GM12878 (cell line): ENCODE results near the gene DUSP22. TPM values are rescaled to one million over a fixed set of nuclear protein-coding genes. Genes with fewer than 3 reads are reported as not detected.

Experiments
- ATAC-seq: fragments of 200-7000 bp; cut with Tn5 transposase; 3 replicates; pipeline ENCODE4 v1.9.1; 2020; ENCODE audit warnings: mild to moderate bottlenecking, moderate library complexity
- BruUV-seq: library from RNA; stranded (reverse); fragments of 400-500 nt; replicated peaks from 2 replicates; lab custom pipeline; 2021; lab: Mats Ljungman, UMichigan
- CTCF ChIA-PET: fragments of 300-600 bp; sonication (Branson Sonifier 250); formaldehyde crosslinking; extraction: SDS; loops from one replicate; lab custom pipeline; 2021; ENCODE audit warnings: inconsistent platforms; lab: Yijun Ruan, JAX
- POLR2A ChIA-PET: fragments of 350-600 bp; formaldehyde crosslinking; extraction: SDS; loops from one replicate; lab custom pipeline; 2021; ENCODE audit warnings: inconsistent platforms; lab: Charles Lee
- RAD21 ChIA-PET: fragments of 300-600 bp; sonication (Branson Sonifier 250); formaldehyde crosslinking; loops from one replicate; lab custom pipeline; 2023; ENCODE audit warnings: antibody characterized with exemption; ENCODE audit not compliant: unreplicated experiment; lab: Charles Lee
- SMC1A ChIA-PET: fragments of 300-600 bp; sonication (Branson Sonifier 250); formaldehyde crosslinking; loops from one replicate; lab custom pipeline; 2023; ENCODE audit not compliant: unreplicated experiment, uncharacterized antibody; lab: Charles Lee
- DNase-seq: peaks from one replicate; pipeline ENCODE4 v3.0.0-alpha.2; 2011; ENCODE audit warnings: low read depth, low spot score
- FAIRE-seq: peaks from 3 replicates; lab custom pipeline; 2011; peaks lifted over from hg19 to GRCh38; lab: Jason Lieb, UNC
- H2AFZ ChIP-seq: 2 replicates; pipeline ENCODE4 v1.6.0; 2011; ENCODE audit warnings: low read depth, low read length, control low read depth; ENCODE audit not compliant: control insufficient read depth
- H3K27ac ChIP-seq: 2 replicates; pipeline ENCODE4 v1.5.1; 2011; ENCODE audit warnings: control low read depth; ENCODE audit not compliant: control insufficient read depth, insufficient read depth
- H3K27me3 ChIP-seq, 2 experiments: replicated peaks in 1 of 2; 2 replicates each; pipeline versions ENCODE4 v1.6.0 to v1.6.1; 2011; ENCODE audit warnings: low read length in 1 of 2; ENCODE audit not compliant: control insufficient read depth in 2 of 2, insufficient read depth in 2 of 2
- H3K36me3 ChIP-seq, 2 experiments: 2 replicates each; pipeline ENCODE4 v1.5.1; 2011; ENCODE audit warnings: low read length in 1 of 2; ENCODE audit not compliant: control insufficient read depth in 2 of 2, insufficient read depth in 2 of 2
- H3K4me1 ChIP-seq: 2 replicates; pipeline ENCODE4 v1.6.1; 2011; ENCODE audit warnings: mild to moderate bottlenecking, low read length, moderate library complexity, mixed read lengths; ENCODE audit not compliant: control insufficient read depth, insufficient read depth
- H3K4me2 ChIP-seq: 2 replicates; pipeline ENCODE4 v1.6.0; 2011; ENCODE audit warnings: control low read depth; ENCODE audit not compliant: control insufficient read depth, insufficient read depth
- H3K4me3 ChIP-seq: fragments of 200-600 bp; sonication (generic); 2 replicates; pipeline ENCODE4 v1.5.1; 2016
- H3K79me2 ChIP-seq: 2 replicates; pipeline ENCODE4 v1.6.0; 2011; ENCODE audit warnings: low read length; ENCODE audit not compliant: control insufficient read depth, insufficient read depth
- H3K9ac ChIP-seq: 2 replicates; pipeline ENCODE4 v1.8.0; 2011; ENCODE audit warnings: low read length, control low read depth, mixed read lengths; ENCODE audit not compliant: control insufficient read depth, insufficient read depth
- H3K9me3 ChIP-seq: replicated peaks from 3 replicates; pipeline ENCODE4 v1.5.1; 2011; ENCODE audit warnings: mild to moderate bottlenecking, low read length; ENCODE audit not compliant: control insufficient read depth, insufficient read depth
- H4K20me1 ChIP-seq: 2 replicates; pipeline ENCODE4 v1.6.0; 2011; ENCODE audit not compliant: control insufficient read depth, insufficient read depth
- DPF2 ChIP-seq: fragments of 450-650 bp; IDR thresholded peaks from 2 replicates; pipeline ENCODE4 v1.6.1; 2017; ENCODE audit warnings: mild to moderate bottlenecking
- FOXK2 ChIP-seq: fragments of 450-650 bp; IDR thresholded peaks from 2 replicates; pipeline ENCODE4 v1.6.1; 2017; ENCODE audit warnings: mild to moderate bottlenecking, moderate library complexity
- NRF1 ChIP-seq: conservative IDR thresholded peaks from 2 replicates; pipeline ENCODE4 v1.6.1; 2011; ENCODE audit warnings: mild to moderate bottlenecking, low read depth, low read length, improper control_type of control experiment
- PAX5 ChIP-seq: IDR thresholded peaks from 2 replicates; pipeline ENCODE4 v1.6.1; 2011; ENCODE audit warnings: low read depth, low read length, borderline replicate concordance
- POLR2AphosphoS5 ChIP-seq: IDR thresholded peaks from 2 replicates; pipeline ENCODE4 v1.6.1; 2011; ENCODE audit warnings: mild to moderate bottlenecking, low read length, inconsistent platforms
- RFX5 ChIP-seq: IDR thresholded peaks from 2 replicates; pipeline ENCODE4 v1.6.1; 2011; ENCODE audit warnings: low read depth, low read length, improper control_type of control experiment
- WGBS: methylation state at CpG from one replicate; pipeline ENCODE4 v1.1.6; 2016; ENCODE audit warnings: low lambda C conversion rate; ENCODE audit not compliant: insufficient replicate concordance, insufficient coverage; ENCODE audit errors: missing lambda C conversion rate; 5-methylcytosine and 5-hydroxymethylcytosine counted together
- in situ Hi-C: fragments of 300-500 bp; cut with MboI; formaldehyde crosslinking; loops from 9 replicates; pipeline ENCODE4 v1.14.3; 2018; ENCODE audit warnings: mixed read lengths
- intact Hi-C: fragments of 100-400 bp; cut with micrococcal nuclease; formaldehyde crosslinking; loops from one replicate; pipeline ENCODE4 v1.14.2; 2022; ENCODE audit not compliant: unreplicated experiment
- polyA plus RNA-seq, 11 experiments: library from polyadenylated mRNA; depleted of rRNA in 4 of 11; unstranded in 6 of 11; stranded (reverse) in 5 of 11; fragments of >200 nt; fragmentation: Nextera tagmentation in 4 of 11; fragmentation: Illumina TruSeq in 1 of 11; extraction: Ambion mirVana in 4 of 11; extraction: Trizol in 1 of 11; gene quantifications; 1 replicate in 1 of 11; 2 replicates in 10 of 11; pipeline versions ENCODE4 v1.2.1 to v1.2.3, GENCODE V29; 2011 to 2016; ENCODE audit warnings: inconsistent platforms in 2 of 11, missing spikeins in 2 of 11, low read depth in 1 of 11
- total RNA-seq, 4 experiments: library from RNA; depleted of rRNA in 3 of 4; stranded (reverse); fragments of >200 nt in 3 of 4; fragmentation: Illumina TruSeq in 1 of 4; extraction: Trizol in 1 of 4; gene quantifications; 2 replicates each; pipeline versions ENCODE4 v1.2.1 to v1.2.3, GENCODE V29; 2013 to 2021
- TF ChIP-seq, protein P1 (sequence below): fragments of 450-650 bp; IDR thresholded peaks from 2 replicates; pipeline ENCODE4 v1.6.1; 2017; ENCODE audit warnings: mild to moderate bottlenecking, moderate library complexity
- TF ChIP-seq, protein P2 (sequence below): fragments of 450-650 bp; formaldehyde crosslinking; IDR thresholded peaks from 2 replicates; pipeline ENCODE4 v1.4.0; 2022; ENCODE audit warnings: mild to moderate bottlenecking, moderate library complexity
- TF ChIP-seq, protein P3 (sequence below): fragments of 450-650 bp; IDR thresholded peaks from 2 replicates; pipeline ENCODE4 v1.6.1; 2017; ENCODE audit warnings: mild to moderate bottlenecking, low read depth, inconsistent platforms; ENCODE audit not compliant: poor library complexity, severe bottlenecking

Gene DUSP22
- total and polyA plus RNA-seq, 10 of the 15 experiments (the other 5 are each of a cell fraction or from before 2014, with no cell fraction given) = 78.9 to 156 (median 107) TPM

DNA sequence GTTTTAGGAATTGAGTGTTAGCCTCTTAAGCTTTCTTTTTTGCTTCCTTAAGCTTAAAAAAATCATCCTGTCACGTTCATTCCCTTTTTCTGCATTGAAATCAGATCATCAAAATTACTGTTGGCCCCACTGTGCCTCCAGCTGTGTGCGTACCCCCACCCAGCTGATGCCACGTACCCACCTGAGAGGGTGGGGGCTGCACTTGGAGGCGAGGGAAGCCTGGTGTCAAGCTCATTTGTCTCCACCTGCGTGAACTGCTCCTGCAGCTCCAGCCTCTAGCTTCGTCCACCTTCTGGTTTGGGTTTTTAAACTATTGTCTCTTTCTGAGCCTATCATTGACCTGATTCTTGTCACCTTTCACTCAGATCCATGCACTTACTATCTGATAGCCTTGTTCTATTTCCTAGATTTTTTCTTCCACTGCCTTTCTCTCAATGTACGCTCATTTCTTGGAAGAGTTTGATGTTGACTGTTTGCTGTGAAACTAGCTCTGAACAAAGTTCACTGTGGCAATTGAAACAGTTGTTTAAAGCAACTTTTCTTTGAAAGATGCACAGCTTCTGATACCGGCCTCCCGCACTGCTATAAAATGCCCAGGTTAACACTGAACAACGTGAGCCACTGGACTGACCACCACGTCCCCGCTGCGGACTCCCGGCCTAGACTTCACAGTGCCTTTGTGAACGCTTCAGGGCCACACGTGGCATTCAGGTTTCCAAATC, 69.3 kb downstream of the DUSP22 start:
- no peaks in the 10 kb centered on the region for H3K79me2 ChIP-seq
- CTCF ChIA-PET = interaction anchor here (0.7 to 4.8 kb wide), 13 partner anchors 10 to 213 kb away, joined by 3 to 34 read pairs (median 4); no protein-coding TSS in a partner anchor
- in situ Hi-C loops (no loop called here), intact Hi-C loops (no loop called here)
- H3K4me2 ChIP-seq = no peak overlapping the region
- FAIRE-seq (no peak), DNase-seq (no peak), ATAC-seq (no peak)
- peaks cover 49% of the 10 kb centered on the region for H3K4me1 ChIP-seq
- no peaks in the 10 kb centered on the region for H3K27me3 ChIP-seq
- H3K4me3 ChIP-seq = no peak overlapping the region
- H3K9ac ChIP-seq = no peak overlapping the region
- no peak overlapping the region for H2AFZ ChIP-seq
- H4K20me1 ChIP-seq = no peaks in the 10 kb centered on the region
- POLR2A ChIA-PET = interaction anchor here (1.2 to 2.0 kb wide), 5 partner anchors 11 to 44 kb away, joined by 3 to 10 read pairs (median 9); no protein-coding TSS in a partner anchor
- no peaks in the 10 kb centered on the region; a peak in 1 of 4 replicates for H3K36me3 ChIP-seq
- no peaks in the 10 kb centered on the region; the same call in 2 of the 3 replicates for H3K9me3 ChIP-seq
- 72% methylated on average over 16 of the region's 16 CpGs for WGBS
- no TSS peak for BruUV-seq
- RAD21 ChIA-PET = interaction anchor here (0.7 to 8.0 kb wide), 12 partner anchors 11 to 61 kb away, joined by 3 to 73 read pairs (median 6); no protein-coding TSS in a partner anchor
- no peak overlapping the region for H3K27ac ChIP-seq
- TF ChIP-seq, protein P1, sequence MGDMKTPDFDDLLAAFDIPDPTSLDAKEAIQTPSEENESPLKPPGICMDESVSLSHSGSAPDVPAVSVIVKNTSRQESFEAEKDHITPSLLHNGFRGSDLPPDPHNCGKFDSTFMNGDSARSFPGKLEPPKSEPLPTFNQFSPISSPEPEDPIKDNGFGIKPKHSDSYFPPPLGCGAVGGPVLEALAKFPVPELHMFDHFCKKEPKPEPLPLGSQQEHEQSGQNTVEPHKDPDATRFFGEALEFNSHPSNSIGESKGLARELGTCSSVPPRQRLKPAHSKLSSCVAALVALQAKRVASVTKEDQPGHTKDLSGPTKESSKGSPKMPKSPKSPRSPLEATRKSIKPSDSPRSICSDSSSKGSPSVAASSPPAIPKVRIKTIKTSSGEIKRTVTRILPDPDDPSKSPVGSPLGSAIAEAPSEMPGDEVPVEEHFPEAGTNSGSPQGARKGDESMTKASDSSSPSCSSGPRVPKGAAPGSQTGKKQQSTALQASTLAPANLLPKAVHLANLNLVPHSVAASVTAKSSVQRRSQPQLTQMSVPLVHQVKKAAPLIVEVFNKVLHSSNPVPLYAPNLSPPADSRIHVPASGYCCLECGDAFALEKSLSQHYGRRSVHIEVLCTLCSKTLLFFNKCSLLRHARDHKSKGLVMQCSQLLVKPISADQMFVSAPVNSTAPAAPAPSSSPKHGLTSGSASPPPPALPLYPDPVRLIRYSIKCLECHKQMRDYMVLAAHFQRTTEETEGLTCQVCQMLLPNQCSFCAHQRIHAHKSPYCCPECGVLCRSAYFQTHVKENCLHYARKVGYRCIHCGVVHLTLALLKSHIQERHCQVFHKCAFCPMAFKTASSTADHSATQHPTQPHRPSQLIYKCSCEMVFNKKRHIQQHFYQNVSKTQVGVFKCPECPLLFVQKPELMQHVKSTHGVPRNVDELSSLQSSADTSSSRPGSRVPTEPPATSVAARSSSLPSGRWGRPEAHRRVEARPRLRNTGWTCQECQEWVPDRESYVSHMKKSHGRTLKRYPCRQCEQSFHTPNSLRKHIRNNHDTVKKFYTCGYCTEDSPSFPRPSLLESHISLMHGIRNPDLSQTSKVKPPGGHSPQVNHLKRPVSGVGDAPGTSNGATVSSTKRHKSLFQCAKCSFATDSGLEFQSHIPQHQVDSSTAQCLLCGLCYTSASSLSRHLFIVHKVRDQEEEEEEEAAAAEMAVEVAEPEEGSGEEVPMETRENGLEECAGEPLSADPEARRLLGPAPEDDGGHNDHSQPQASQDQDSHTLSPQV = no peak
- TF ChIP-seq PAX5 = 0 out of 2 replicates have a peak, but pooled peaks have one; percentile 1
- no peak for TF ChIP-seq FOXK2
- 0 out of 2 replicates have a peak, but pooled peaks have one; percentile 17 for TF ChIP-seq RFX5
- TF ChIP-seq, protein P2, sequence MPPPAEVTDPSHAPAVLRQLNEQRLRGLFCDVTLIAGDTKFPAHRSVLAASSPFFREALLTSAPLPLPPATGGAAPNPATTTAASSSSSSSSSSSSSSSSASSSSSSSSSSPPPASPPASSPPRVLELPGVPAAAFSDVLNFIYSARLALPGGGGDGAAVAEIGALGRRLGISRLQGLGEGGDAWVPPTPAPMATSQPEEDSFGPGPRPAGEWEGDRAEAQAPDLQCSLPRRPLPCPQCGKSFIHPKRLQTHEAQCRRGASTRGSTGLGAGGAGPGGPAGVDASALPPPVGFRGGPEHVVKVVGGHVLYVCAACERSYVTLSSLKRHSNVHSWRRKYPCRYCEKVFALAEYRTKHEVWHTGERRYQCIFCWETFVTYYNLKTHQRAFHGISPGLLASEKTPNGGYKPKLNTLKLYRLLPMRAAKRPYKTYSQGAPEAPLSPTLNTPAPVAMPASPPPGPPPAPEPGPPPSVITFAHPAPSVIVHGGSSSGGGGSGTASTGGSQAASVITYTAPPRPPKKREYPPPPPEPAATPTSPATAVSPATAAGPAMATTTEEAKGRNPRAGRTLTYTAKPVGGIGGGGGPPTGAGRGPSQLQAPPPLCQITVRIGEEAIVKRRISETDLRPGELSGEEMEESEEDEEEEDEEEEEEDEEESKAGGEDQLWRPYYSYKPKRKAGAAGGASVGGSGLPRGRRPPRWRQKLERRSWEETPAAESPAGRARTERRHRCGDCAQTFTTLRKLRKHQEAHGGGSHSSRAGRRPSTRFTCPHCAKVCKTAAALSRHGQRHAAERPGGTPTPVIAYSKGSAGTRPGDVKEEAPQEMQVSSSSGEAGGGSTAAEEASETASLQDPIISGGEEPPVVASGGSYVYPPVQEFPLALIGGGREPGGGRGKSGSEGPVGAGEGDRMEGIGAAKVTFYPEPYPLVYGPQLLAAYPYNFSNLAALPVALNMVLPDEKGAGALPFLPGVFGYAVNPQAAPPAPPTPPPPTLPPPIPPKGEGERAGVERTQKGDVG (CRISPR knock-in tag) = no peak
- TF ChIP-seq, protein P3, sequence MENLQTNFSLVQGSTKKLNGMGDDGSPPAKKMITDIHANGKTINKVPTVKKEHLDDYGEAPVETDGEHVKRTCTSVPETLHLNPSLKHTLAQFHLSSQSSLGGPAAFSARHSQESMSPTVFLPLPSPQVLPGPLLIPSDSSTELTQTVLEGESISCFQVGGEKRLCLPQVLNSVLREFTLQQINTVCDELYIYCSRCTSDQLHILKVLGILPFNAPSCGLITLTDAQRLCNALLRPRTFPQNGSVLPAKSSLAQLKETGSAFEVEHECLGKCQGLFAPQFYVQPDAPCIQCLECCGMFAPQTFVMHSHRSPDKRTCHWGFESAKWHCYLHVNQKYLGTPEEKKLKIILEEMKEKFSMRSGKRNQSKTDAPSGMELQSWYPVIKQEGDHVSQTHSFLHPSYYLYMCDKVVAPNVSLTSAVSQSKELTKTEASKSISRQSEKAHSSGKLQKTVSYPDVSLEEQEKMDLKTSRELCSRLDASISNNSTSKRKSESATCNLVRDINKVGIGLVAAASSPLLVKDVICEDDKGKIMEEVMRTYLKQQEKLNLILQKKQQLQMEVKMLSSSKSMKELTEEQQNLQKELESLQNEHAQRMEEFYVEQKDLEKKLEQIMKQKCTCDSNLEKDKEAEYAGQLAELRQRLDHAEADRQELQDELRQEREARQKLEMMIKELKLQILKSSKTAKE = no peak
- TF ChIP-seq POLR2AphosphoS5 = 0 out of 2 replicates have a peak, but pooled peaks have one; percentile 23
- TF ChIP-seq NRF1 = no peak
- TF ChIP-seq DPF2 = no peak
- SMC1A ChIA-PET = interaction anchor here (0.6 to 9.6 kb wide), 12 partner anchors 11 to 134 kb away, joined by 3 to 230 read pairs (median 6); no protein-coding TSS in a partner anchor
